Activated T-helper 17 cell treated with anti-CD3 and anti-CD28 coated beads, Interleukin-2, amount 50 U/mL, for 72 hours (primary cell): Measurements from ENCODE around the gene TAF1A. TPM values are rescaled to one million over a fixed set of nuclear protein-coding genes. Genes with fewer than 3 reads are reported as not detected.

ENCODE experiments used
- ATAC-seq: fragments of 150-1000 bp; cut with Tn5 transposase; replicated peaks from 2 replicates; pipeline ENCODE4 v1.10.0; 2021; ENCODE audit warnings: mild to moderate bottlenecking, moderate library complexity
- H3K27ac Mint-ChIP-seq: one replicate; pipeline ENCODE4 v1.8.0; 2022; ENCODE audit warnings: mixed read lengths
- H3K27me3 Mint-ChIP-seq: one replicate; pipeline ENCODE4 v1.8.0; 2022; ENCODE audit warnings: mixed read lengths
- H3K36me3 Mint-ChIP-seq: one replicate; pipeline ENCODE4 v1.8.0; 2022; ENCODE audit warnings: low read depth, mild to moderate bottlenecking, mixed read lengths
- H3K4me1 Mint-ChIP-seq: one replicate; pipeline ENCODE4 v1.8.0; 2022; ENCODE audit warnings: mixed read lengths
- H3K4me3 Mint-ChIP-seq: one replicate; pipeline ENCODE4 v1.8.0; 2022; ENCODE audit warnings: mild to moderate bottlenecking, mixed read lengths
- H3K9me3 Mint-ChIP-seq: one replicate; pipeline ENCODE4 v1.8.0; 2022; ENCODE audit warnings: mixed read lengths
- total RNA-seq, 2 donors: library from RNA; stranded (reverse); gene quantifications; one replicate each; pipeline ENCODE4 v1.2.3, GENCODE V29; 2022

The TAF1A gene
- total RNA-seq, 2 donors from 2014 or later = 13.1 to 19.5 TPM

DNA sequence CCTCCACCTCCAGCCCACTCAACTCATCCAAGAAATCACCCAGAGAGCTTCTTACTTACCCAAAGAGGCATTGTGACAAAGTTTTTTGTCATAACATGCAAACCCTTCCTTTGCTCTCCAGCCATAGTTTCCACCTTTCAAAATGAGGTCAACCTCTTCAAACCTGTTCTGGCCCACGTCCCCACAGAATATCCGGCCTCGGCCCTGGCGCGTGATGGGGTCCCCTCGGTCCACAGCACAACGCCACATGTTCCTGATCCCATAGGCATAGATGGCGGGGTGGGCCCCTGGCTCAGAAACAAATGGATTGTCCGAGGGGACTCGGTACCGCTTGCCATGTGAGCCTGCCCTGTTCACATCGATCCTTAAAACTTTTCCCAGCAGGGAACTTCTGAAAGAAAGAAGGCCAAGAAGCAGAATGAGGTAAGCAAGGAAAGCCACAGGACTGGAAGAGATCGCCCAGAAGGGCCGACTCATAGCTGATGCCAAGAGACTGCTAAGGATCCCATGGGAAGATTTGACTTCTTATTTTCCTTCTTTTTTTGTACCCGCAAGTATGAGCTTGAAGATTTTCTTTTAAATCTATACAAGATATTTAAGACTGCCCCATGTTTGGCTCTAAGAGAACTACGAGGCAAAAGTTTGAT is 49.7 kb downstream of the TAF1A start:
- ATAC-seq = no peak
- peaks cover 12% of the 10 kb centered on the region for H3K27me3 Mint-ChIP-seq
- no peak overlapping the region for H3K27ac Mint-ChIP-seq

DNA sequence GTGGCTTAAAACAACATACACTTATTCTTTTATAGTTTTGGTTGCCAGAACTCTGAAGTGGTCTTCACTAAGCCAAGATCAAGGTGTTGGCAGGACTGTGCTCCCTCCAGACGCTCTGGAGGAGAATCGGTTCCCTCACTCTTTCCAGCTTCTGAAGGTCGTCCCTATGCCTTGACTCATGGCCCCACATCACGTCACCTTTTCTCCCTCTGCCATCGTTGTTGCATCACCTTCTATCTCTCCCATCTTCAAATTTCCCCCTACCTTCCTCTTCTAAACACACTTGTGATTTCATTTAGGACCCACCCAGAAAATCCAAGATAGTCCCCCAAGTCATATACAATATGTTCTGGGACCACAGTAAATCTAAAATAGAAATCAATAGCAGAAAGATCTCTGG is 54.3 kb downstream of the TAF1A start:
- Mint-ChIP-seq H3K27ac (no peak overlapping the region), H3K4me3 (no peak overlapping the region), H3K9me3 (no peaks in the 10 kb centered on the region), H3K4me1 (no peaks in the 10 kb centered on the region), H3K27me3 (peaks cover 5% of the 10 kb centered on the region), H3K36me3 (no peaks in the 10 kb centered on the region)
- ATAC-seq = no peak

More for the DNA sequence above, 49.7 kb downstream of the TAF1A start:
- no peak overlapping the region for H3K4me3 Mint-ChIP-seq
- H3K9me3 Mint-ChIP-seq = no peaks in the 10 kb centered on the region
- no peaks in the 10 kb centered on the region for H3K4me1 Mint-ChIP-seq
- no peaks in the 10 kb centered on the region for H3K36me3 Mint-ChIP-seq

GRCh38 chr1:222530852-222531251 is 58.9 kb downstream of the TAF1A start:
- H3K36me3 Mint-ChIP-seq = no peaks in the 10 kb centered on the region
- H3K4me3 Mint-ChIP-seq = no peak overlapping the region
- H3K27me3 Mint-ChIP-seq = peaks cover 17% of the 10 kb centered on the region
- no peaks in the 10 kb centered on the region for H3K4me1 Mint-ChIP-seq
- no peak for ATAC-seq
- no peak overlapping the region for H3K27ac Mint-ChIP-seq
- no peaks in the 10 kb centered on the region for H3K9me3 Mint-ChIP-seq

DNA sequence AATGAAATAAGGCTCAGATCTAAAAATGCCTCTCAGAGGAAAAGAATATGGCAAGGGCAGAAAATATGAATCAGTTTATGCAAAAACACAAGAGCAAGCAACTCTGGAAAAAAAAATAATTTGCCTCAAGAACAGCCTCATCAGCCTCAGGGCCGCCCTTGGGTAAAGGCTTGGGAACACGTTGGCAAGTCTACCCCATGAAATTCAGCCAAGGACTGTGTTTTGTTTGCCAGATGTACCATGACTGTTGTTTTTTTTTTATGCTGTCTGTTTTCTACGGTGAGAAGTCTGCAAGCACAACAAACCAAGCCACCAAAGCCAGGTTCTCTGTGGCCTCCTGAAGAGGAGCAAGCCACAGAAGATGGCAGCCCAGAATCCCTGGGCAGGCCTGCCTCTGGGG is 59.8 kb downstream of the TAF1A start:
- H3K27ac Mint-ChIP-seq = no peak overlapping the region
- no peaks in the 10 kb centered on the region for H3K4me1 Mint-ChIP-seq
- H3K36me3 Mint-ChIP-seq = no peaks in the 10 kb centered on the region
- no peak overlapping the region for H3K4me3 Mint-ChIP-seq
- no peak for ATAC-seq
- no peaks in the 10 kb centered on the region for H3K9me3 Mint-ChIP-seq
- peaks cover 20% of the 10 kb centered on the region for H3K27me3 Mint-ChIP-seq

DNA sequence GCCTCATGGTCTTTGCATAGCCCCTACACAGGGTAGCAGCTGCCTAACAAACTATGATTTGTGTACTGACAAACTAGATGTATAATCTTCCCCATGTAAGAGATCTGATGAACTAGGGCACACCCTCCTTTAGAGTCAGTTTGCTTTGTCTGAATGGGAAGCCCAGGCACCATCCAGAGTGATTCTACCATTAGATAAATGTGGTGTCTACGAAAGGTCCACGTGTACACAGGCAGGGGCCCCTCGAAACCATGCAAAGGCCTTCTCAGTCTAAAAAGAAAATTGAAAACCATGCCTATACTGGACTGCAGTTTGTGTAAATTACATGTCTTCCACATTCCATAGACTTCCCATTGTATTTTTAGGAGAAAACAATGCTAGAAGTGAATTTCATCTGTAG is 60.6 kb downstream of the TAF1A start:
- Mint-ChIP-seq H3K27me3 (peaks cover 20% of the 10 kb centered on the region), H3K36me3 (no peaks in the 10 kb centered on the region), H3K9me3 (no peaks in the 10 kb centered on the region), H3K4me1 (no peaks in the 10 kb centered on the region), H3K27ac (no peak overlapping the region), H3K4me3 (no peak overlapping the region)
- no peak for ATAC-seq

- Mint-ChIP-seq H3K9me3 (no peaks in the 10 kb centered on the region), H3K4me1 (no peaks in the 10 kb centered on the region), H3K36me3 (no peaks in the 10 kb centered on the region), H3K27me3 (peaks cover 15% of the 10 kb centered on the region), H3K4me3 (no peak overlapping the region), H3K27ac (no peak overlapping the region)
- ATAC-seq = no peak
Measured at GRCh38 chr1:222525951-222526350, 63.8 kb downstream of the TAF1A start.

- Mint-ChIP-seq H3K4me3 (no peak overlapping the region), H3K27ac (no peak overlapping the region), H3K36me3 (no peaks in the 10 kb centered on the region), H3K27me3 (peaks cover 12% of the 10 kb centered on the region), H3K9me3 (no peaks in the 10 kb centered on the region), H3K4me1 (no peaks in the 10 kb centered on the region)
- no peak for ATAC-seq
Measured at GRCh38 chr1:222523852-222524251, 65.9 kb downstream of the TAF1A start.

DNA sequence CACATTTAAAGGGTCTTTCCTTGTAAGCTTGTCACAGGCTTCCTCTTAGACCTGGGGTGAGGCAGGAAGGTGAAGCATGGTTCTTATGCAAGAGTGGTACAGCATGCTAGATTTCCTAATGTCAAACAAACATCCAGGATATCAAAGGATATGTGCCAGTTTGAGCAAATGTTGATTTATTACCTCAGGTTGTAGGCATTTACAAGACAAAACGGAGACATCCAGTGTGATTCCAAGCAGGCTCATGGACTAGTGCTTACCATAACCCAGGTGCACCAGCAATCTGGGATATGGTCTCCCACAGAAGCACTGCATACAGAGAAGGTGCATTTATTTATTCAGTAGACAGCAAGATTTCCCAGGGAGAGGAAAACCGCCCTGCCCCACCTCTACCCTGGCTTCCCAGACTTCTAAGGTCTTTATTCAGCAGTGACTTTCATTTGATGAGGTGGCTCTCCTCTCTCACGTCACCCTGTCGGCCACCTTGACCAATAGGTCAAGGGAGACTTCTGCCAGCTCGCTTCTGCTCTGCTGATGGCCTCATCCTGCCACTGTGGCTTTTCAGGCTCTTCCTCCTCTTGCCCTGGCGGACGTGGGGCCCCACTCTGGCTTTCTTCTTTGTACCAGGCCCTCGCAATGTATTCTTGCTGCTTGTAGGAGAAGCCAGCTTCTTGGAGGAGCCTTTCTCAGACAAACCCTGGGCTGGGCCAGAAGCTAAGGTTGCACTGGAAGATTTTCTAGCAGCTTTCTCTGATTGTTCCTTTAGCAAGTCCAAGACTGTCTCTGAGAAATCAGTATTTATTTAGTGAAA is 67.4 kb downstream of the TAF1A start:
- no peak overlapping the region for H3K27ac Mint-ChIP-seq
- no peaks in the 10 kb centered on the region for H3K36me3 Mint-ChIP-seq
- peaks cover 5% of the 10 kb centered on the region for H3K27me3 Mint-ChIP-seq
- H3K4me3 Mint-ChIP-seq = no peak overlapping the region
- ATAC-seq = no peak
- no peaks in the 10 kb centered on the region for H3K4me1 Mint-ChIP-seq
- no peaks in the 10 kb centered on the region for H3K9me3 Mint-ChIP-seq

DNA sequence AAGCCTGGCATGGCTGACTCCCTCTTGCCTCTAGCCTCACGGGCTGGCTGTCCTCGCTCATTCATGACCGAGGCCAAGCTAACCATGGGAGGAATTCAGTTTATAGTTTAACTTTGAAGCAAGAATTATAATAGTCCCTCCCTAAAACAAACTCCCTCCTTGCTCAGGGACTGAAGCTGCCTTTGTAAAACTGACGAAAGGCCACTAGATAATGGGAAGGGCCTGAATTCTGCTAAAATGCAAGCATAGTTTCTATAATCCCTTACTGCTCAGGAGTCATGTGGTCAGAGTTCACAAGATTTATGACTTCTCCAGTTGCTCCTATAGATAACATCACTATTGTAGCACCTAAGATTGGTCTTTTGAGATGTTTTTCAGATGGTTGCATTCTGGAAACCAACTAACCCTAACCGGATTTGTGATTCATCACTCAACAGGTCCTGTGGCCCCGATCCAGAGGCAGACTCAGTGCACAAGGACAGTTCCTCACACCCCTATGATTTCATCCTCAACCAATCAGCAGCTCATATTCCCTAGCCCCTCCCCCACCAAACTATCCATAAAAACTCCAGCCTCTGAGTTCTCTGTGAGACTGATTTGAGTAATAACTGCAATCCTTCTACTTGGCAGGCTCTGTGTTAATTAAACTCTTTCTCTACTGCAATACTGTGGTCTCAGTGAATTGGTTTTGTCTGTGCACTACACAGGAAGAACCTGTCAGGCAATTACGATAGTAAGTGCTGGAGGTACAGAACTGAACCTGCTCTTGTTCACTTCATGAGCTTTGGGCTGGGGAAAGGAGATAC is 68.2 kb downstream of the TAF1A start:
- no peak for ATAC-seq
- H3K4me3 Mint-ChIP-seq = no peak overlapping the region
- H3K27ac Mint-ChIP-seq = no peak overlapping the region
- H3K4me1 Mint-ChIP-seq = no peaks in the 10 kb centered on the region
- peaks cover 3% of the 10 kb centered on the region for H3K27me3 Mint-ChIP-seq
- no peaks in the 10 kb centered on the region for H3K9me3 Mint-ChIP-seq
- H3K36me3 Mint-ChIP-seq = no peaks in the 10 kb centered on the region

Other genes with a start within 250 kb of the TAF1A start
- under 1 TPM; 0.32 to 0.56 TPM for gene HHIPL2, start 41.8 kb downstream of the TAF1A start, total RNA-seq
- gene MIA3, start 28.2 kb upstream of the TAF1A start, total RNA-seq = 10 to 100 TPM; 31.2 to 32.8 TPM
- gene AIDA, start 122.6 kb upstream of the TAF1A start, total RNA-seq = 10 to 100 TPM; 51.2 to 54.8 TPM
- gene BROX, start 122.6 kb upstream of the TAF1A start, total RNA-seq = 10 to 100 TPM; 51.7 to 52.3 TPM
- gene FAM177B, start 147.3 kb upstream of the TAF1A start, total RNA-seq = under 1 TPM in 1 of 2 donors, not detected in 1; 0.95 TPM
- gene DISP1, start 225.1 kb upstream of the TAF1A start, total RNA-seq = 1 to 10 TPM; 1.8 to 2.1 TPM